HG03039 (cell line): ENCODE data around the gene TMEM271.

Experiments used
- ATAC-seq: cut with Tn5 transposase; IDR thresholded peaks from one replicate; pipeline ENCODE4 v1.9.1; 2021; ENCODE audit warnings: mild to moderate bottlenecking, moderate library complexity; ENCODE audit not compliant: unreplicated experiment

Gene TMEM271, protein sequence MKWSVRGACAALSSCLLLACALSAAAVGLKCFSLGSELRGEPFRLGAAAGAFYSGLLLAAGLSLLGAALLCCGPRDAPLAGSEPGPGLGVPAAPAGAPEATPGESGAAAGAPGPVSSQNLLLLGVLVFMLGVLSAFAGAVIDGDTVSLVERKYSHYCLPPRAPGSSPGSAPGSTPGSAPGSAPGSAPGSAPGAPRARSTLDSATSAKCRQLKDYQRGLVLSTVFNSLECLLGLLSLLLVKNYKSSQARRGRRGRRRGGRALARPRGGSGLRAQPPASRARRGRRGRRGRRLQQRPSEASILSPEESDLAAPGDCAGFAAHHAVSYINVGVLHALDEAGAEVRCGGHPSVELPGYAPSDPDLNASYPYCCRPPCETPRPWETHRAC

DNA sequence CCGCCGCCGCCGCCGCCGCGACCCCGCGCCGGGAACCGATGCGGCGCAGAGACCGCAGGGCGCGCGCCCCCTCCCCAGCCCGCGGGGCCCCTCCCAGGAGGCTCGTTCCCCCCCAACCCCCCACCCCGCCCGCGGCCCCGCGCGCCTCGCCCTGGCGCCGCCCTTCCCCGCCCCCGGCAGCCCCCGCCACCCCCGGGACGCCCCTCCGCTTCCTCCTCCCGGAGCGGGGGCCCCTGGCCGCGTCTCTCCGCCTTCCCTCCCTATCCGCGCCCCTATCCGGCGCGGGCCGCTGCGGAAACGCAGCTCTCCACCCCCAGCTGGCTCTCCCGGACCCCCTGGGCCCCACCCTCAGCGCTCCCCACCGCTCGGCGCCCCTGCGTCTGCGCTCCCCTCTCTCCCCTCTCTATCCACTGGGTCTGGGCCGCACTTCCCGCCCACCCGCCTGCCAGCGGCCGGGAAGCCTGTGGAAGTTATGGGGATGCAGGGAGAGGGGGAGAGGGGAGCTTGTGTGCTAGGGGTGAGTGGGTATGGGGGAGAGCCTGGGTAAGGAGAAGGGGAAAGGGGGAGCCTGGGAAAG lies at the start of gene TMEM271:
TSS of gene TMEM271 (minus strand) at position 51 of the 577 bp plus-strand sequence. CDS start 233 bp downstream, outside the sequence.
- ATAC-seq: no peak

DNA sequence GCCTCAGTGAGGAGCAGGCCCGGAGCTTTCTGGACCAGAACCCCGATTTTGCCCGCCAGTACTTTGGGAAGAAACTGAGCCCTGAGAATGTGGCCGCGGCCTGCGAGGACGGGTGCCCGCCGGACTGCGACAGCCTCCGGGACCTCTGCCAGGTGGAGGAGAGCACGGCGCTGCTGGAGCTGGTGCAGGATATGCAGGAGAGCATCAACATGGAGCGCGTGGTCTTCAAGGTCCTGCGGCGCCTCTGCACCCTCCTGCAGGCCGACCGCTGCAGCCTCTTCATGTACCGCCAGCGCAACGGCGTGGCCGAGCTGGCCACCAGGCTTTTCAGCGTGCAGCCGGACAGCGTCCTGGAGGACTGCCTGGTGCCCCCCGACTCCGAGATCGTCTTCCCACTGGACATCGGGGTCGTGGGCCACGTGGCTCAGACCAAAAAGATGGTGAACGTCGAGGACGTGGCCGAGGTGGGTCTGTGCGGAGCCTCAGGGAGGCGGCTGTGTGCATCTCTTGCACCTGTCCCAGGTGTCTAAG lies 49.6 kb upstream of the TMEM271 start:
- ATAC-seq: no peak

DNA sequence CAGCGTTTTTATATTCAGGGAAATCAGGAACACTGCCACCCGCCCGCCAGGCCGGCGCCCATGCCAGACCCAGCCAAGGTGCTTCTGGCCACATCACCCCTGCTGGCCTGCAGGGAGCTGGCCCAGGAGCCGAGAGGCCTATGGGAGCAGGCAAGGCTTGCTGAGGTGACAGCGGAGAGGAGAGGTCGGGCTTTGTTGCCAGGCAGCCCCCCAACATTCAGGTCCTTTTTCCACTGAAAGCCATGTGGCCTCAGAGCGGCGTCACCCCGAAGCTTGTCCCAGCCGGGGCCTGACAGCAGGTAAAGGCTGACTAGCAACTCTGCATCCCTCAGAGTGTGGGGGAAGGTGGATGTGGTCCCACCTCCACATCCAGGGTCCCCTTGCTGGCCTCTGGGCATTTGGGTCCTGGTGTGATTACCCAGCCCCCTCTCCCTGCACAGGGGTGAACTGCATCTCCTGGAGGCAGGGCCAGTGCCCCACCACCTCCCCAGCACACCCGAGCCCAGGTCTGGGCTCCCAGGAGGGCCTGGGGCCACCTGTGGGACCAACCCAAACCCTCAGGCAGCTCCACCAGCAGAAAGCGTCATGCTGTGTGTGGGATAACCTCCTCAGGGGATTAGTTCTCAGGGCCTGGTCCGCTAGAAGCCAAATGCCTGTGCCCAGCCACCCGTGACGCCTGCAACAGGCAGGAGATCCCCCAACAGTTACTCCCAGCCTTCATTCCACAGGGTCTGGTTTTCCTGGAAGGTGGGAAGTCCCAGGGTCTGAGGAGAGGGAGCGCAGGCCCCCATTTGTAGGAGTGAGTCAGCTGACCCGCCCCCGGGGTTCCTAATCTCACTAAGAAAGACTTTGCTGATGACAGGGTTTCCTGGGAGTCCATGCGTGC lies 48.9 kb upstream of the TMEM271 start, which contains the start of gene PDE6B:
TSS of gene PDE6B (plus strand) at position 869 of the 886 bp plus-strand sequence. CDS start 54 bp downstream, outside the sequence.
- no peak for ATAC-seq

DNA sequence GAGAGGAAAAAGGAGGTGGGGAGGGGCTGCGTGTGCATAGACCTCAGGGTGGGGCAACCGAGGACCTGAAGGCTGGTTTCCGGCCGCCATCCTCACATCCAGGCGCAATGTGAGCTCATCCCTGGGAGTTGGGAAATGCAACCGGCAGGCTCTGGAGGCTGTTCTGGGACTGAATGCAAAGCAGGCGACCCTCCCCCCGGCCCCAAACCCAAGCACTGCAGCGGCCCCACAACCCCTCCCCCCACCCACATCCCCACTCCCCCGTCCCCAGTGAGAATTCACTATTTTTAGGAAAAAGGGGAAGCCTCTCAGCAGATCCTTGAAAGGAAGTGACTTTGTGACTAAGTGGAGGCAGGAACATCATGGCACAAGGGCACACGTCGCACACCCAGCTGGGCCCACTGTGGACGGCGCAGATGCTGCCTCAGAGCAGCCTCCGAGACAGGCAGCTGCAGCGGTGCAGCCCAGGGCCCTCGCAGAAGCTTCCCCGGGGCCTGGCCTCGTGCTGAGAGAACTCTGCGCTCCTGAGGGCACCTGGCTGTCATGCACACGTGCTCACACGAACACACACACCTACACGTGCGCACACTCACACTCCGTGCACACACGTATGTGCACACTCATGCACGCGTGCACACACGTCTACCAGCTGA lies 47.9 kb upstream of the TMEM271 start:
- no peak for ATAC-seq

DNA sequence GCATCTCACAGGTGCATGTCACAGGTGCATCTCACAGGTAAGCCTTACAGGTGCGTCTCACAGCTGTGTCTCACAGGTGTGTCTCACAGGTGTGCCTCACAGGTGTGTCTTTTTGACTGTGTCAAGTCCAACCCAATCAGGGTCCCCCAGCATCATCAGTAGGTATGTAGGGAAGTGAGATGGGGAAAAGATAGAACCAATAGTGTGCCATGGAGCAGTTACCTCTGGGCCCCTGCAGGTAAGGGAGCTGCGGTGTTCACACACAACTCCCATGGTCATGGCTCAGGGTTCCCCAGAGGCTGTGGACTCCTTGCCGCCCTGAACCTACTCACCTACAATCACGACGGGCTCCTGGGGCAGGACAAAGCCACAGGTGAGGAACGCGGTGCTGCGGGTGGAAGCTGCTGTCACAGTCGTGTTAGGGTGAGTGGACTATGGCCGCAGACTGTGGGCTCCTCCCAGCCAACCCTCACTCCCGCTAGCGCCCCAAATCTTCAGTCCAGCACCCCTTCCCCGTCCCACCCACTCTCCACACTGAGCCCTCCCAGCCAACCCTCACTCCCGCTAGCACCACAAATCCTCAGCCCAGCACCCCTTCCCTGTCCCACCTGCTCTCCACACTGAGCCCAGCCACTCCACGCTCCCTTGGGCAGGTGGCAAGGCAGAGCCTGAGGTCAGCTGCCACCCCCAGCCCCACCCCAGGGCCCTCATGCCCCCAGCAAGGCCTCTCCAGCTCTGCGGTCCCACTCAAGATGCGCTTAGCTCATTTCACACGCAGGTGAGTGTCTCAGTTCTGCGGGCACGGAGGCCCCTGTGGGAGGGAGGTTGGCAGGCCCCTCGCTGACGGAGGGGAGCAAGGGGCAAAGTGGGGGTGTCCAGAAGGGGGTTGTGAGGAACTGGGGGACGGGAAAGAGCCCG lies 47.2 kb upstream of the TMEM271 start:
- ATAC-seq: no peak

DNA sequence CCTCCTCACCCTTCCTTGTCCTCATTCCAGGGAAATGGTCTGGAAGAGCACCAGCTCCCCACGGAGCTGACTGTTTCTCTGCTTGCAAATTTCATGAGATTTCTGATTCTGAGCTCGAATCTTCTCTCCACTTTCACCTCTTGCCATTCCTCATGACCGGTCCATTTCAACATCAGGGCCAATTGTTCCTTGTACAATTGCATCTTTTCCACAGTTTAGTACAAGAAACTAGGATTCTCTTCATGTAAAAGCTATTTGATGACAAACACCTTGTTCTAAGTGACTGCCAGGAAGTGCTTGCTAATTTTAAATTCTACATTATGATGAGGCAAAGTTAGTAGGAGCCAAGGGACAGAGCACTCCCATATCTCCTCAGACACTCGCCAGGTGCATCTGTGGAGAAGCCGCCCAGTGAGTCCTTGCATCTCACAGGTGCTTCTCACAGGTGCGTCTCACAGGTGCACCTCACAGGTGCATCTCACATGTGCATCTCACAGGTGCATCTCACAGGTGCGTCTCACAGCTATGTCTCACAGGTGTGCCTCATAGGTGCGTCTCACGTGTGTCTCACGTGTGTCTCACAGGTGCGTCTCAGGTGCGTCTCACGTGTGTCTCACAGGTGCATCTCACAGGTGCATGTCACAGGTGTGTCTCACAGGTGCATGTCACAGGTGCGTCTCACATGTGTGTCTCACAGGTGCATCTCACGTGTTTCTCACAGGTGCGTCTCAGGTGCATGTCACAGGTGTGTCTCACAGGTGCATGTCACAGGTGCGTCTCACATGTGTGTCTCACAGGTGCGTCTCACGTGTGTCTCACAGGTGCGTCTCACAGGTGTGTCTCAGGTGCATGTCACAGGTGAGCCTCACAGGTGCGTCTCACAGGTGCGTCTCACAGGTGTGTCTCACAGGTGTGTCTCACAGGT lies 46.2 kb upstream of the TMEM271 start:
- no peak for ATAC-seq

DNA sequence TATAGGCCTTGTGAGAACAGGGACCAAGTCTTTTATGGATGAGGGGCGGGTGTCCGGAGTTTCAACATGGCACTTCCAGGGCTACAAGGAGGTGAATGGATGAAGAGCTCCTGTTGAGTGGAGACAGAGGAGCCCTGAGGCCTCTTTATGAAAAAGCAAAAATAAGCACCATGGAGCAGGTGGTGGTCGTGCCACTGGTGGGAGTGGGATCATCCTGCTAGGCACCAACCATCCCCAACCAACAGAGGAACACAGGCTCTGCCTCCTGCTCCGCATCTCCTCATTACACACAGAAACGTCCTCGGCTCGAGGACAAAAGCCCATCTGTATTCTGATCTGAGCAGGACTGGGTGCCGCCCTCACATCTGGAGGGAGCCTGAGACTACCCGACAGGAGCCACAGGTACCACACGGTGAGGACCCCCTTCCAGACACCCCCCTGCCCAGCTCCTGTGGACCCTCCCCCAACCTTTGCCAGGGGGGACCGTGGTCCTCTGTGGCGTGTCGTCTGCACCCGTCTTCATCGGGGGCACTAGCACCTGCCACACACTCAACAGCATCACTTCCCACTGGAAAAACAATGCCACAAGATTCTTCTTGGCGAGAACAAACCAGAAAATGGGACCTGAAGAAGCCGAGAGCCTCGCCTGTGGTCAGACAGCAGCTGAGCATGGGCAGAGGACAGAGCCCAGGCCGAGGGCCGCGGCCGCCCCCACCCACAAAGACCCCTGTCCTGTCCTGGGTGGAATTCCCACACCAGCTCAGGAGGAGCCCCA lies 45.4 kb upstream of the TMEM271 start:
- no peak for ATAC-seq

DNA sequence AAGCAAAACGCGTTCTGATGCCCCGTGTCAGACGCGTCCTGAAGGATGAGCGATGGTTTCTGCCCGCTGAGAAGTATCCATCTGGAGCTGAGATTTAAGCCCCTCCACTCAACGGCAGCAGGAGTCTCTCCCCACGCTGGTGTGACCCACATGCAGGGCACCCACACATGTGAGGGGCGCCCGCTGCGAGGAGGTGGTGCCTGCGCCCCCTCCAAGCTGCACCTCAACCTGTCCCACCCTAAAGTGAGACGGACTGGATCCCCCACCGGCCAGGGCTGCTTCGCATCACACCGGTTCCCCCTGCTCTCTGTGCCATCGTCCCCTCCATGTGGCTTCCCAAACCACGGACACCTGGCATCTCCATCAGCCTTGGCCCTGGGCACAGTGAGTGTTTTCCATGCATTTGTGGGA lies 44.8 kb upstream of the TMEM271 start:
- ATAC-seq: no peak

DNA sequence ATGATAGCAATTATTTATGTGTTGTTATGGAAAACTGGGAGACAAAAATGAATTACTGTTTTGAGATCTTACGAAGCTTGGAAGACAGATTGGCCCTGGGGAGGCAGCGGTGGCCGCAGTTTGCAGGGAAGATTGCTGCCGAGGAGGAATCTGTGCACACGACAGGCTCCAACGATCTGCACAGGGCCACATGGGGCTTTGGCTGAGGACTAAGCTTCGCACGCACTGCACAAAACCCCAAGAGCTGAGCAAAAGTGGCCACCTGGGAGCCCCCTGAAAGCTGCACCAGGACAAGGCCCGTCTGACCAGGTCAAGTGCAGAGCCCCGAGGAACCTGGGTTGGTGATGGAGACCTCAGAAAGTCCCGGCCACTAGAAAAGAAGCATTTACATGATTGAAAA lies 44.1 kb upstream of the TMEM271 start:
- ATAC-seq: no peak

DNA sequence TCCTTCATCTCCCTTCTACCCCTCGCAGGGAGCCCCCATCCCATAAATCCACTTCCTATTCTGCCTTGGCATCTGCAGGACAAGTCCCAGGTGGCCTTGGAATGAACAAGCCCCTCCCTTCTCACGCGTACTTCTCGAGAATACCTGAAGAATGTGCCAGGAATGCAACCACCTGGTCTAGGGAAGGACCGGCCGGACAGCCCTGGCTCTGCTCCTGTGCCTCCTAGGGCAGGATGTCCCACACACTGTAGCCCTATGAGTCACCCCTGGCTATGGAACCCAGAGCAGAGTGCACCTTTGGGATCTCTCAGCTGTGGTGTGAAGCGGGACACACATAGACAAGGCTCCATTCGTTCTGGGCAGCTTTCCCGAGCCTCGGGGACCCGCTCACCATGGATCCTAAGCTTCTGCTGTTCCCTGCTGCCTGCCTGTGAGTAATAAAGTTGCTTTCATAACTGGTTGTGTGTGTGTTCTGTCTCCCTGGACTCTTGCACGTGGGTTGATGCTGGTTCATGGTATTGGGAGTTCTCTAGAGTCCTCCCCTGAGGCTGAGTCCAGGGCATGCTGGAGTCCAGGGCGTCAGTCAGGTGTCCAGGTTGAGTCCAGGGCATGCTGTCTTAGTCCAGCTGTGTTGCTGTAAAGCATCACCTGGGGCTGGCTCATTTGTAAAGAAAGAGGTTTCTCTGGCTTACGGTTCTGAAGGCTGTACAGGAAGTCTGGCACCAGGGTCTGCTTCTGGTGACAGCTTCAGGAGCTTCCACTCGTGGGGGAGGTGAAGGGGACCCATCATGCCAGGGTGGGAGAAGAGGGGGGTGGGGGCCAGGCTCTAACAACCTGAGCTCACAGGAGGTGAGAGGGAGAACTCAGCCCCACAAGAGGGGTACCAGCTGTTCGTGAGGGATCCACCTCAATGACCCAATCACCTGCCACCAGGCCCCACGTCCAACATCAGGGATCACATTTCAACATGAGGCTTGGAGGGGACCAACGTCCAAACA lies 41.8 kb upstream of the TMEM271 start:
- no peak for ATAC-seq

DNA sequence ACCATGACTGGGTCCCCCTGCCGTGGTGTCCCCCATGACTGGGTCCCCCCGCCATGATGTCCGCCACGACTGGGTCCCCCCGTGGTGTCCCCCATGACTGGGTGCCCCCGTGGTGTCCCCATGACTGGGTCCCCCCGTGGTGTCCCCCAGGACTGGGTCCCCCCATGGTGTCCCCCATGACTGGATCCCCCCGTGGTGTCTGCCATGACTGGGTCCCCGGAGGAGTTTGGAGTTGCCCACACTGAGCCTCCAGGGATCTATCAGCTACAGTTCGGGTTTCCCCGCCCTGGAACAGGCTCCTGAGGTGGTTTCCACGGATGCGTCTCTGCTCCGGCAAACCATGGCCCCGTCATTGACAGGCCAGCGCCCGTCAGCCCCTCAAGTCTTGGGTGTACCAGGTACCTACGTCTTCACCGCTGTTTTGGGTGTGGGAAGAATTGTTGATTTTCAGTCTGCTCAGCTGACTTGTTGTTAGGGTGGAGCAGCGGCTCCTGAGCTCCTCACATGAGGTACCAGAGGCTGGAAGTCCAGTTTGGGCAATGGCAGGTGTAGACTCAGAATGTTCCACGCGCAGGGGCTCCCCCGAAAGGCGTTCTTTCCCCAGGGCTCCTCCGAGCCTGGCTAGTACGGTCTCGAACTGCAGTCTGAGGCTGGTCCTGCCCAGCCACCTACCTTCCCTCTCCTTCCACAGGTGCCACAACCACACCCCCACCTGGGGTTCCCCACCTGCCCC lies 41.0 kb upstream of the TMEM271 start:
- ATAC-seq: no peak

DNA sequence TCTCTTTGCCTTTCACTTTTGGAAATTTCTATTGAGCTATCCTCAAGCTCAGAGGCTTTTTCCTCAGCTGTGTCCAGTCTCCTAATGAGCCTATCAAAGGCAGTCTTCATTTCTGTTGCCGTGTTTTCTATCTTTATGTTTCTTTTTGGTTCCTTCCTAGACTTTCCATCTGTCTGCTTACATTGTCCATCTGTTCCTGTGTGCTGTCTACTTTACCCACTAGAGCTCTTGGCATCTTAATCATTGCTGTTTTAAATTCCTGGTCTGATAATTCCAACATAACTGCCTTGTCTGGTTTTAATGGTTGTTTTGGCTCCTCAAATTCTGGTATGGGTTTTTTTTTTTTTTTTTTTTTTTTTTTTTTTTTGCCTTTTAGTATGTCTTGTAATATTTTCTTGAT lies 40.0 kb upstream of the TMEM271 start:
- no peak for ATAC-seq

DNA sequence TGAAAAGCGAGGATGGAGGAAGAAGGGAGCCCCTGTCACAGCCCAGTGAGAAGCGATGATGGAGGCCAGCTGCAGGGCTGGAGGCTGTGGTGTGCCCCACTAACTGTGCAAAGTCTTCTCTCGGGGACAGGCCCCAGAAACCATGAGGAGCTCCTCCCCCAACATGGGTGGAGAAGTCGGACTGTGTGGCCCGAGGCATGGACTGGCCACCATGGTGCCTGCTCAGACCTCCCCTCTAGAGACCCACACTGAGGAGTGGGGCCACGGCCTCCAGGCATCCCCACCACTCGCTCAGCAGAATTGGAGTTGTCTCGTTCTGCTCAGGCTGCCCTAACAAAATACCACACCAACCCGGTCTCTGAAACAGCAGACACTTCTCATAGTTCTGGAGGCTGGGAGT lies 37.0 kb upstream of the TMEM271 start:
- ATAC-seq: no peak

DNA sequence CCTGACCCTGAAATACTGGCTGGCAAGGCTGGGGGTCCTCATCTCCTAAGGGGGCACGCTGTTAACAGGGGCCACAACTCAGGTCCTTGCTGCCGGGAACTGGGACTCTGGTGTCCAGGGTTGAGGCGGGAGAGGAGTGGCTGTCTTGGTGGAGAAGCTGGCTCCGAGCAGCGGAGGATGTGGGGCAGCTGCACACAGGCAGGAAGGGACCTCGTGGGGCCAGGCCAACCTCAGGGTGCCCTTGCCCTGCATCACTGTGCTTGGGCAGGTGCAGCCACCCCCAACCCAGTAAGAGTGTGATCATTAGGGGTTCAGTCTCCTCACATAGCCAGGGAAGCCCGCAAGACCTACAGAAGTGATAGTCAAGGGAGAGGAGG lies 36.6 kb upstream of the TMEM271 start:
- no peak for ATAC-seq

DNA sequence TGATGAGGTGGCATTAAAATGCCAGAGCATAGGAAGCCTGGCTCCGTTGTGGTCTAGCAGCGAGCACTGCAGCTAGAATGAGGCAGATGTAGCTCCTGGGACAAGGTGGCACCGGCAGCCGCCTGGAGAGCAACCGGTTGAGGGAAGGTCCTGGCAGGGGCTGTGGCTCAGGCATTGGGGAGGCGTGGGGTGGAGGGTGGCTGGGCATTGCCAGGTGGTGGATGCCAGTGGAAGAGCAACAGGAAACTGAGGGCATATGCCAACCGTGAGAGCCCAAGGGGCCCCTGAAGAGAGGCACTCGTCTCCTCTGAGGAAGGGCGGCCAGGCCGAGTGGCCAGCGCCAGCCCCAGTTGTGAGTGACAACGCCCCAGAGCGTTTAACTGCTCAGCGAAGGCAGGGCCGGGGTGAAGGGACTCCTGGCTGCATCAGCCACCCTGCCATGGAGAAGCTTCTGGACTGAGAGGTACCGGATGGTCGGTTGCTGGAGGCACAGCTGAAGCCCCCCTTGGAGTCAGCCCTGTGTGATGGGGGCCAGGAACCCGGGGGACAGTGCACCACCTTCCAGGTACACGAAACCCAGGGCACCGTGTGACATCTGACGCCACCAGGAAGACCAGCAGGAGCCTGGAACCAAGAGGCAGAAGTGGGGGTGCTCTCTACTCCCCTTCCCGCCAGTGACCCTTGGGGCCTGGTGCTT lies 36.1 kb upstream of the TMEM271 start:
- ATAC-seq: no peak
